ENCODE results near the gene SPINT2.

- TF ChIP-seq CTCF (conservative IDR thresholded peaks at IDR 0.05; ENCODE audit: low read length), result no peak
- TF ChIP-seq EZH2phosphoT487 (IDR thresholded peaks at IDR 0.05; ENCODE audit: borderline replicate concordance, low read depth, low read length), result no peak
Measured at GRCh38 chr19:38223119-38223523, 41.3 kb upstream of the SPINT2 start.
